H9 (cell line): ENCODE results near the gene GABBR2. TPM values are rescaled to one million over a fixed set of nuclear protein-coding genes. Genes with fewer than 3 reads are reported as not detected.

Experiments used
- DNase-seq: peaks from one replicate; pipeline ENCODE4 v3.0.0-alpha.2; 2017
- H2AFZ ChIP-seq: one replicate; pipeline ENCODE4 v1.6.1; 2013; ENCODE audit warnings: mild to moderate bottlenecking, low read length, control low read depth, moderate library complexity
- H2AK5ac ChIP-seq: 2 replicates; pipeline ENCODE4 v1.6.1; 2013; ENCODE audit warnings: low read length, control low read depth, mixed read lengths; ENCODE audit not compliant: insufficient read length
- H2BK120ac ChIP-seq: one replicate; pipeline ENCODE4 v1.6.1; 2013; ENCODE audit warnings: low read depth, mild to moderate bottlenecking, low read length, control low read depth, inconsistent platforms; ENCODE audit not compliant: poor library complexity, severe bottlenecking
- H2BK12ac ChIP-seq: 2 replicates; pipeline ENCODE4 v1.6.1; 2013; ENCODE audit warnings: low read length, control low read depth, mixed read lengths, low read depth; ENCODE audit not compliant: insufficient read length
- H2BK15ac ChIP-seq: 2 replicates; pipeline ENCODE4 v1.6.1; 2013; ENCODE audit warnings: low read depth, low read length, control low read depth
- H2BK20ac ChIP-seq: one replicate; pipeline ENCODE4 v1.6.1; 2013; ENCODE audit warnings: low read depth, mild to moderate bottlenecking, low read length, control low read depth, inconsistent platforms; ENCODE audit not compliant: poor library complexity, severe bottlenecking
- H2BK5ac ChIP-seq: 2 replicates; pipeline ENCODE4 v1.6.1; 2013; ENCODE audit warnings: low read length, control low read depth, mixed read lengths; ENCODE audit not compliant: insufficient read length
- H3K14ac ChIP-seq: 2 replicates; pipeline ENCODE4 v1.6.1; 2013; ENCODE audit warnings: low read length, control low read depth; ENCODE audit not compliant: insufficient read depth
- H3K18ac ChIP-seq: 2 replicates; pipeline ENCODE4 v1.6.1; 2013; ENCODE audit warnings: low read depth, mild to moderate bottlenecking, mixed read lengths, low read length, control low read depth; ENCODE audit not compliant: insufficient read length
- H3K23ac ChIP-seq: 2 replicates; pipeline ENCODE4 v1.6.1; 2013; ENCODE audit warnings: low read length, control low read depth, mixed read lengths, low read depth; ENCODE audit not compliant: insufficient read length
- H3K23me2 ChIP-seq: 2 replicates; pipeline ENCODE4 v1.6.1; 2013; ENCODE audit warnings: low read depth, mild to moderate bottlenecking, mixed read lengths, low read length, control low read depth; ENCODE audit not compliant: insufficient read length, poor library complexity, severe bottlenecking
- H3K27ac ChIP-seq: 2 replicates; pipeline ENCODE4 v1.5.1; 2013; ENCODE audit warnings: low read length, control low read depth, mixed read lengths, low read depth; ENCODE audit not compliant: insufficient read length
- H3K27me3 ChIP-seq: 2 replicates; pipeline ENCODE4 v1.6.1; 2013; ENCODE audit warnings: low read length, control low read depth, inconsistent platforms; ENCODE audit not compliant: insufficient read depth
- H3K4ac ChIP-seq: 2 replicates; pipeline ENCODE4 v1.6.1; 2013; ENCODE audit warnings: low read depth, mild to moderate bottlenecking, control low read depth, inconsistent platforms, low read length, moderate library complexity
- H3K4me1 ChIP-seq: 2 replicates; pipeline ENCODE4 v1.6.1; 2013; ENCODE audit warnings: low read length, control low read depth, inconsistent platforms; ENCODE audit not compliant: insufficient read depth
- H3K4me2 ChIP-seq: 2 replicates; pipeline ENCODE4 v1.6.1; 2013; ENCODE audit warnings: low read length, control low read depth, mixed read lengths; ENCODE audit not compliant: insufficient read length, insufficient read depth
- H3K56ac ChIP-seq: 2 replicates; pipeline ENCODE4 v1.6.1; 2013; ENCODE audit warnings: low read depth, mild to moderate bottlenecking, mixed read lengths, low read length, control low read depth; ENCODE audit not compliant: insufficient read length
- H3K79me1 ChIP-seq: 2 replicates; pipeline ENCODE4 v1.6.1; 2013; ENCODE audit warnings: low read depth, mild to moderate bottlenecking, moderate library complexity, low read length, control low read depth, inconsistent platforms; ENCODE audit not compliant: insufficient read depth, poor library complexity, severe bottlenecking
- H3K79me2 ChIP-seq: 2 replicates; pipeline ENCODE4 v1.6.1; 2013; ENCODE audit warnings: low read length, control low read depth, inconsistent platforms; ENCODE audit not compliant: insufficient read depth
- H3K9ac ChIP-seq: 2 replicates; pipeline ENCODE4 v1.6.1; 2013; ENCODE audit warnings: low read length, control low read depth, mixed read lengths; ENCODE audit not compliant: insufficient read length; ENCODE audit errors: extremely low read depth
- H3K9me3 ChIP-seq: one replicate; pipeline ENCODE4 v1.6.1; 2013; ENCODE audit warnings: low read depth, low read length, inconsistent platforms; ENCODE audit not compliant: control insufficient read depth
- H3T11ph ChIP-seq: one replicate; pipeline ENCODE4 v1.6.1; 2013; ENCODE audit warnings: mild to moderate bottlenecking, low read length, control low read depth, inconsistent platforms
- H4K20me1 ChIP-seq: one replicate; pipeline ENCODE4 v1.6.1; 2013; ENCODE audit not compliant: control insufficient read depth, insufficient read length, insufficient read depth
- H4K5ac ChIP-seq: 2 replicates; pipeline ENCODE4 v1.6.1; 2013; ENCODE audit warnings: low read depth, mild to moderate bottlenecking, mixed read lengths, low read length, control low read depth; ENCODE audit not compliant: insufficient read length
- H4K8ac ChIP-seq: replicated peaks from 2 replicates; pipeline ENCODE4 v1.6.1; 2013; ENCODE audit warnings: low read length, control low read depth, mixed read lengths, low read depth; ENCODE audit not compliant: insufficient read length
- H4K91ac ChIP-seq: 2 replicates; pipeline ENCODE4 v1.6.1; 2013; ENCODE audit warnings: low read depth, mild to moderate bottlenecking, moderate library complexity, mixed read lengths, low read length, control low read depth; ENCODE audit not compliant: insufficient read length
- H3K27ac Mint-ChIP-seq, 3 experiments: 2 replicates in 2 of 3; 3 replicates in 1 of 3; pipeline ENCODE4 v1.8.0; 2020 to 2021; ENCODE audit warnings: mixed read lengths in 3 of 3, mild to moderate bottlenecking in 1 of 3, moderate library complexity in 1 of 3
- H3K27me3 Mint-ChIP-seq: 2 replicates; pipeline ENCODE4 v1.8.0; 2021; ENCODE audit warnings: low read depth, mild to moderate bottlenecking, moderate library complexity, mixed read lengths
- H3K36me3 Mint-ChIP-seq, 3 experiments: 2 replicates in 2 of 3; 3 replicates in 1 of 3; pipeline ENCODE4 v1.8.0; 2020 to 2021; ENCODE audit warnings: low read depth in 3 of 3, mixed read lengths in 3 of 3; ENCODE audit not compliant: insufficient read depth in 1 of 3
- H3K4me1 Mint-ChIP-seq, 2 experiments: 2 replicates each; pipeline ENCODE4 v1.8.0; 2020; ENCODE audit warnings: mixed read lengths in 2 of 2
- H3K4me3 Mint-ChIP-seq, 2 experiments: 2 replicates in 1 of 2; 3 replicates in 1 of 2; pipeline ENCODE4 v1.8.0; 2020 to 2021; ENCODE audit warnings: mild to moderate bottlenecking in 2 of 2, mixed read lengths in 2 of 2, moderate library complexity in 1 of 2
- H3K9me3 Mint-ChIP-seq, 2 experiments: 2 replicates in 1 of 2; 3 replicates in 1 of 2; pipeline ENCODE4 v1.8.0; 2020; ENCODE audit warnings: mild to moderate bottlenecking in 2 of 2, mixed read lengths in 2 of 2, moderate library complexity in 1 of 2
- WGBS: extraction: QIAGEN DNeasy Blood & Tissue Kit; methylation state at CpG from one replicate; pipeline ENCODE4 v1.1.7; 2013; ENCODE audit warnings: missing lambda C conversion rate, low lambda C conversion rate, mixed read lengths; ENCODE audit not compliant: insufficient read length; ENCODE audit errors: extremely low coverage; 5-methylcytosine and 5-hydroxymethylcytosine counted together
- total RNA-seq: library from RNA; stranded (reverse); gene quantifications from 2 replicates; pipeline ENCODE4 v1.2.1, GENCODE V29; 2021
- TF ChIP-seq, protein P1 (sequence below): fragments of 200-600 bp; sonication (generic); conservative IDR thresholded peaks from 3 replicates; pipeline ENCODE4 v1.8.0; 2021; ENCODE audit warnings: antibody characterized with exemption, mild to moderate bottlenecking

GABBR2 gene
- total RNA-seq, 1 experiment from 2014 or later, result 0.66 TPM

DNA sequence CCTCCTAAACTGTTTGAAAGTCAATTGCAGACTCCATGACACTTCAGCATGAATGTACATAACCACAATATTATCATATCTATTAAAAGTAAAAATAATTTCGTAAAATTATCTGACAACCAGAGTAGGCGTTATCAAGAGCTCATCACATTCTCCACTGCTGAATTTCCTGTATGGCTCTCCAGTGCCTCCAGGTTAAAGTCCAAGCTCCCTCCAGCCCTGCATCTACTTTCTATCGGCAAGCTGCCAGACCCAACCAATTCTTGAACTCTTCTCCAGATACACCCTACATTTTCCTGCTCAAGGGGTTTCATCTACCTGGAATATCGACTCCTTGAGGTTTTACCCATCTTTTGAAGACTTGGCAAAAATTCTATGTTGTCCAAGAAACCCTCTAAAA lies 378.8 kb downstream of the GABBR2 start:
- Histone ChIP-seq H3T11ph (no peak overlapping the region), H3K56ac (no peak overlapping the region), H2BK15ac (no peak overlapping the region), H3K27ac (no peak overlapping the region), H3K23me2 (no peaks in the 10 kb centered on the region), H2BK120ac (no peak overlapping the region), H3K79me2 (no peaks in the 10 kb centered on the region), H2BK12ac (no peak overlapping the region), H2BK20ac (no peak overlapping the region), H3K9ac (no peak overlapping the region), H3K14ac (no peak overlapping the region), H3K4ac (no peak overlapping the region), H4K91ac (no peak overlapping the region), H3K4me1 (no peaks in the 10 kb centered on the region), H4K5ac (no peak overlapping the region), H2BK5ac (no peak overlapping the region), H3K23ac (no peak overlapping the region), H3K27me3 (no peaks in the 10 kb centered on the region), H4K20me1 (no peaks in the 10 kb centered on the region), H3K18ac (no peak overlapping the region), H2AK5ac (no peak overlapping the region), H3K4me2 (no peak overlapping the region), H2AFZ (no peak overlapping the region), H3K79me1 (no peaks in the 10 kb centered on the region), H4K8ac (no peak overlapping the region), H3K9me3 (no peaks in the 10 kb centered on the region)
- H3K27me3 Mint-ChIP-seq, result no peaks in the 10 kb centered on the region
- TF ChIP-seq, protein P1, sequence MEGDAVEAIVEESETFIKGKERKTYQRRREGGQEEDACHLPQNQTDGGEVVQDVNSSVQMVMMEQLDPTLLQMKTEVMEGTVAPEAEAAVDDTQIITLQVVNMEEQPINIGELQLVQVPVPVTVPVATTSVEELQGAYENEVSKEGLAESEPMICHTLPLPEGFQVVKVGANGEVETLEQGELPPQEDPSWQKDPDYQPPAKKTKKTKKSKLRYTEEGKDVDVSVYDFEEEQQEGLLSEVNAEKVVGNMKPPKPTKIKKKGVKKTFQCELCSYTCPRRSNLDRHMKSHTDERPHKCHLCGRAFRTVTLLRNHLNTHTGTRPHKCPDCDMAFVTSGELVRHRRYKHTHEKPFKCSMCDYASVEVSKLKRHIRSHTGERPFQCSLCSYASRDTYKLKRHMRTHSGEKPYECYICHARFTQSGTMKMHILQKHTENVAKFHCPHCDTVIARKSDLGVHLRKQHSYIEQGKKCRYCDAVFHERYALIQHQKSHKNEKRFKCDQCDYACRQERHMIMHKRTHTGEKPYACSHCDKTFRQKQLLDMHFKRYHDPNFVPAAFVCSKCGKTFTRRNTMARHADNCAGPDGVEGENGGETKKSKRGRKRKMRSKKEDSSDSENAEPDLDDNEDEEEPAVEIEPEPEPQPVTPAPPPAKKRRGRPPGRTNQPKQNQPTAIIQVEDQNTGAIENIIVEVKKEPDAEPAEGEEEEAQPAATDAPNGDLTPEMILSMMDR, result no peak
- no peaks in the 10 kb centered on the region for H3K4me1 Mint-ChIP-seq
- no peak overlapping the region for H3K4me3 Mint-ChIP-seq
- WGBS, result no CpG with 5 or more reads among the region's 4 CpGs
- DNase-seq, result no peak
- H3K9me3 Mint-ChIP-seq, result no peaks in the 10 kb centered on the region
- no peak overlapping the region for H3K27ac Mint-ChIP-seq
- no peaks in the 10 kb centered on the region for H3K36me3 Mint-ChIP-seq
